K562 (cell line): ENCODE results near the gene SPEF1. TPM values are rescaled to one million over a fixed set of nuclear protein-coding genes. Genes with fewer than 3 reads are reported as not detected.

Experiments
- ATAC-seq: fragments of 200-7000 bp; cut with Tn5 transposase; 3 replicates; pipeline ENCODE4 v1.9.1; 2020; ENCODE audit warnings: moderate library complexity
- BruUV-seq: library from RNA; stranded (reverse); fragments of 400-500 nt; replicated peaks from 2 replicates; lab custom pipeline; 2021; lab: Mats Ljungman, UMichigan
- CTCF ChIA-PET: fragments of 300-600 bp; formaldehyde crosslinking; extraction: SDS; loops from one replicate; lab custom pipeline; 2021; ENCODE audit warnings: low intra/inter-chr PET ratio; lab: Yijun Ruan, JAX
- POLR2A ChIA-PET: fragments of 300-600, 350-650 bp; sonication (Branson Sonifier 250); formaldehyde crosslinking; extraction: SDS; loops from one replicate; lab custom pipeline; 2021; ENCODE audit warnings: antibody characterized with exemption, inconsistent platforms; lab: Yijun Ruan, JAX
- DNase-seq, 4 experiments: peaks; one replicate each; pipeline versions ENCODE4 v3.0.0 to v3.0.0-alpha.2; 2011 to 2018; ENCODE audit warnings: low spot score in 3 of 4, mixed read lengths in 3 of 4; ENCODE audit errors: extremely low read depth in 1 of 4
- FAIRE-seq: peaks from 2 replicates; lab custom pipeline; 2011; peaks lifted over from hg19 to GRCh38; lab: Jason Lieb, UNC
- H2AFZ ChIP-seq: 2 replicates; pipeline ENCODE4 v1.6.0; 2011; ENCODE audit warnings: low read depth, low read length, control low read depth, inconsistent platforms
- H3K27ac ChIP-seq: fragments of 200-600 bp; 3 replicates; pipeline ENCODE4 v1.8.0; 2011; ENCODE audit warnings: low read depth, mild to moderate bottlenecking, control low read depth, inconsistent platforms, low read length, moderate library complexity, mixed read lengths; ENCODE audit errors: extremely low read depth
- H3K27me3 ChIP-seq, 2 experiments: fragments of 300-600 bp in 1 of 2; 2 replicates in 1 of 2; 3 replicates in 1 of 2; pipeline versions ENCODE4 v1.6.0 to v1.8.0; 2011; ENCODE audit warnings: inconsistent platforms in 2 of 2, low read length in 2 of 2, mild to moderate bottlenecking in 1 of 2, mixed read lengths in 1 of 2, moderate library complexity in 1 of 2; ENCODE audit not compliant: control insufficient read depth in 2 of 2, insufficient read depth in 2 of 2
- H3K36me3 ChIP-seq: fragments of 300-600 bp; 3 replicates; pipeline ENCODE4 v1.8.0; 2011; ENCODE audit warnings: mild to moderate bottlenecking, low read length, inconsistent platforms; ENCODE audit not compliant: control insufficient read depth, insufficient read depth
- H3K4me1 ChIP-seq, 2 experiments: fragments of 200-600 bp in 1 of 2; replicated peaks in 1 of 2; 2 replicates in 1 of 2; 3 replicates in 1 of 2; pipeline versions ENCODE4 v1.5.1 to v1.8.0; 2011; ENCODE audit warnings: inconsistent platforms in 2 of 2, low read length in 2 of 2, mild to moderate bottlenecking in 1 of 2, mixed read lengths in 1 of 2, moderate library complexity in 1 of 2; ENCODE audit not compliant: control insufficient read depth in 2 of 2, insufficient read depth in 2 of 2
- H3K4me2 ChIP-seq: 2 replicates; pipeline ENCODE4 v1.6.1; 2011; ENCODE audit warnings: low read length, control low read depth, inconsistent platforms, mixed read lengths; ENCODE audit not compliant: insufficient read depth
- H3K4me3 ChIP-seq: fragments of 200-600 bp; sonication (generic), shearing (Covaris generic); 2 replicates; pipeline ENCODE4 v1.5.1; 2016; ENCODE audit warnings: control low read depth, inconsistent platforms
- H3K79me2 ChIP-seq: fragments of 200-600 bp; 3 replicates; pipeline ENCODE4 v1.8.0; 2011; ENCODE audit warnings: low read length, inconsistent platforms; ENCODE audit not compliant: control insufficient read depth, insufficient read depth
- H3K9ac ChIP-seq, 2 experiments: 2 replicates each; pipeline versions ENCODE4 v1.6.0 to v1.6.1; 2011; ENCODE audit warnings: low read depth in 2 of 2, low read length in 2 of 2, control low read depth in 1 of 2, inconsistent platforms in 1 of 2, mild to moderate bottlenecking in 1 of 2, mixed read lengths in 1 of 2; ENCODE audit not compliant: insufficient read depth in 1 of 2
- H3K9me1 ChIP-seq: one replicate; pipeline ENCODE4 v1.6.0; 2011; ENCODE audit warnings: inconsistent platforms, mild to moderate bottlenecking, low read length, moderate library complexity; ENCODE audit not compliant: control insufficient read depth, insufficient read depth
- H3K9me3 ChIP-seq: replicated peaks from 2 replicates; pipeline ENCODE4 v1.5.1; 2011; ENCODE audit warnings: low read depth, low read length, inconsistent platforms; ENCODE audit not compliant: control insufficient read depth, insufficient read depth
- H4K20me1 ChIP-seq: replicated peaks from 2 replicates; pipeline ENCODE4 v1.6.1; 2011; ENCODE audit warnings: low read length, inconsistent platforms, mixed read lengths; ENCODE audit not compliant: control insufficient read depth, insufficient read depth
- ATF7 ChIP-seq: fragments of 450-650 bp; IDR thresholded peaks from 2 replicates; pipeline ENCODE4 v1.7.1; 2014; ENCODE audit warnings: mild to moderate bottlenecking, moderate library complexity
- CEBPG ChIP-seq, 3 experiments: fragments of 200-800 bp in 1 of 3; sonication (Bioruptor generic) in 1 of 3; sonication (generic) in 1 of 3; formaldehyde crosslinking in 1 of 3; IDR thresholded peaks in 2 of 3; conservative IDR thresholded peaks in 1 of 3; 2 replicates each; pipeline versions ENCODE4 v1.6.1 to v1.8.0; 2016 to 2022; ENCODE audit warnings: missing compliant biosample characterization in 2 of 3, missing genetic modification characterization in 2 of 3, mild to moderate bottlenecking in 1 of 3, missing genetic modification reagents in 1 of 3
- EGR1 ChIP-seq: fragments of 450-650 bp; conservative IDR thresholded peaks from 2 replicates; pipeline ENCODE4 v1.6.1; 2017; ENCODE audit warnings: mild to moderate bottlenecking
- LEF1 ChIP-seq: fragments of 450-650 bp; IDR thresholded peaks from 2 replicates; pipeline ENCODE4 v1.6.1; 2016; ENCODE audit warnings: mild to moderate bottlenecking
- NR2F6 ChIP-seq: fragments of 450-650 bp; formaldehyde crosslinking; IDR thresholded peaks from 2 replicates; pipeline ENCODE4 v1.4.0; 2020; ENCODE audit warnings: mild to moderate bottlenecking
- TBP ChIP-seq: optimal IDR thresholded peaks from 2 replicates; pipeline ENCODE3; 2011; ENCODE audit warnings: low read depth, low read length, improper control_type of control experiment
- TRIM28 ChIP-seq: fragments of 450-650 bp; IDR thresholded peaks from 2 replicates; pipeline ENCODE4 v1.6.1; 2017
- ZNF224 ChIP-seq: sonication (generic); formaldehyde crosslinking; IDR thresholded peaks from 2 replicates; pipeline ENCODE4 v1.8.0; 2022; ENCODE audit warnings: mild to moderate bottlenecking, missing genetic modification reagents
- WGBS: fragments of 100-300 bp; shearing (Covaris generic); methylation state at CpG from one replicate; pipeline ENCODE4 v1.1.6; 2016; ENCODE audit warnings: low coverage, mixed read lengths; ENCODE audit not compliant: insufficient coverage; ENCODE audit errors: missing lambda C conversion rate; 5-methylcytosine and 5-hydroxymethylcytosine counted together
- in situ Hi-C: fragments of 300-500 bp; cut with MboI; formaldehyde crosslinking; loops from 4 replicates; pipeline ENCODE4 v1.15.0; 2018; ENCODE audit warnings: inconsistent platforms, mixed read lengths
- intact Hi-C: fragments of 100-400 bp; cut with micrococcal nuclease; formaldehyde crosslinking; loops from 2 replicates; pipeline ENCODE4 v1.14.2; 2022
- polyA plus RNA-seq, 8 experiments: library from polyadenylated mRNA; depleted of rRNA in 4 of 8; stranded (reverse) in 5 of 8; unstranded in 3 of 8; fragments of >200 nt; fragmentation: Nextera tagmentation in 2 of 8; fragmentation: Illumina TruSeq in 1 of 8; extraction: Ambion mirVana in 2 of 8; extraction: Trizol in 1 of 8; gene quantifications; 2 replicates each; pipeline versions ENCODE4 v1.2.1 to v1.2.3, GENCODE V29; 2011 to 2014; ENCODE audit warnings: inconsistent platforms in 1 of 8, missing spikeins in 1 of 8
- total RNA-seq, 7 experiments: library from RNA; depleted of rRNA in 6 of 7; stranded (reverse); fragments of >200 nt in 6 of 7; fragmentation: Illumina TruSeq in 2 of 7; extraction: Trizol in 2 of 7; gene quantifications; 2 replicates each; pipeline versions ENCODE4 v1.2.1 to v1.2.3, GENCODE V29; 2011 to 2021; ENCODE audit warnings: low replicate concordance in 1 of 7
- TF ChIP-seq, protein P1 (sequence below): fragments of 250-450 bp; sonication (Bioruptor Pico); IDR thresholded peaks from 2 replicates; pipeline ENCODE4 v1.5.0; 2021
- TF ChIP-seq, protein P2 (sequence below): sonication (generic); formaldehyde crosslinking; IDR thresholded peaks from 2 replicates; pipeline ENCODE4 v1.8.0; 2022; ENCODE audit warnings: mild to moderate bottlenecking, missing genetic modification reagents
- TF ChIP-seq, protein P3 (sequence below): sonication (generic); formaldehyde crosslinking; IDR thresholded peaks from 2 replicates; pipeline ENCODE4 v1.8.0; 2022; ENCODE audit warnings: mild to moderate bottlenecking, low read depth, missing genetic modification reagents
- TF ChIP-seq, protein P4 (sequence below): fragments of 250-450 bp; sonication (Bioruptor Pico); IDR thresholded peaks from 2 replicates; pipeline ENCODE4 v1.8.0; 2021; ENCODE audit warnings: moderate library complexity, mild to moderate bottlenecking, inconsistent platforms

SPEF1 gene
- total and polyA plus RNA-seq, 9 of the 15 experiments (the other 6 are each of a cell fraction or from before 2014, with no cell fraction given): not detected

DNA sequence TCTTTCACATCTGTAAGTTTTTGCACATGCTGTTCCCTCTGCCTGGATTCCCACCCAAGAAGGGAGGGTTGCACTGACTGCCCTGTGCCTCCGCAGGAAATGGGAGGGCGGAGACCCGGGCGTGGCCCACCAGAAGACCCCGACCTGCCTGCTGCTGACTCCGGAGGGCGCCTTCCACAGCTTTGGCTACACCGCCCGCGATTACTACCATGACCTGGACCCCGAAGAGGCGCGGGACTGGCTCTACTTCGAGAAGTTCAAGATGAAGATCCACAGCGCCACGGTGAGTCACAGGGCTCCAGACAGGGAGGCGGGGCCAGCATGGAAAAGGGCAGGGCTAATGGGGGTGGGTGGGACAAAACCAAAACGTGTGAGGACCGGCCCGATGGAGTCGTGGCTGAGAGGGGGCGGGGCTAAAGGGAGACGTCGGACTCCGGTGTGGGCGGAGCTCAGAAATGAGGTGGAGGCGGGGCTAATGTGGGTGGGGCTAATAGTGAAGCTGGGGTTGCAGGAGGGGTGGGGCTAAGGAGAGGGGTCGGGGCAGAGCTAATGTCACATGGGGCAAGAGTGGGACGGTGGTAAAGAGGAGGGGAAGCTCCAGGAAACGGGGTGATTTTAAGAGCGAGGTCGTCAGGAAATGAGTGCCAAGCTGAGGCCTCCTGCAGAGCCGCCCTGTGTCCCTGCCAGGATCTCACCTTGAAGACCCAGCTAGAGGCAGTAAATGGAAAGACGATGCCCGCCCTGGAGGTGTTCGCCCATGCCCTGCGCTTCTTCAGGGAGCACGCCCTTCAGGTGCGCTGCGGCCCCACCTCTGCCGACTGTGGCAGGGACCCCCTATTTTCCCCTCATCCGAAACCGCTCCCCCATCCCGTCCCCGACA is 36.2 kb downstream of the SPEF1 start:
- ChIA-PET POLR2A (interaction anchor here (0.5 to 0.6 kb wide), 3 partner anchors 541 to 1687 kb away, joined by 3 read pairs; no protein-coding TSS in a partner anchor), CTCF (no interaction called here)
- Histone ChIP-seq H3K79me2 (no peaks in the 10 kb centered on the region), H3K27me3 (no peaks in the 10 kb centered on the region), H3K9me3 (no peaks in the 10 kb centered on the region), H3K4me3 (peak overlapping the region; percentile 38), H3K9me1 (no peaks in the 10 kb centered on the region), H3K36me3 (no peaks in the 10 kb centered on the region), H3K4me1 (peaks cover 1 to 41% of the 10 kb centered on the region in 2 experiments; a peak in 3 of 5 replicates), H3K4me2 (peak overlapping the region; percentile 86), H4K20me1 (no peaks in the 10 kb centered on the region), H3K27ac (peak overlapping the region; percentile 27; the same call in 2 of the 3 replicates), H3K9ac (peak overlapping the region; percentile 27 to 89; a peak in 3 of 4 replicates), H2AFZ (peak overlapping the region; percentile 96)
- BruUV-seq: no TSS peak
- intact Hi-C loops: no loop called here
- 18% methylated on average over 36 of the region's 45 CpGs for WGBS
- in situ Hi-C loops: no loop called here
- FAIRE-seq (peak; percentile 85), DNase-seq (peak; percentile 95 to 97 (median 97)), ATAC-seq (peak; percentile 97)
- TF ChIP-seq ATF7 (peak; percentile 41; the same call in 1 of the 2 replicates), ZNF224 (no peak), EGR1 (0 out of 2 replicates have a peak, but pooled peaks have one; percentile 21), TRIM28 (peak; percentile 62; the same call in 1 of the 2 replicates), TBP (peak; percentile 41), LEF1 (no peak), CEBPG (CRISPR knock-in tag; IDR thresholded peaks at IDR 0.05) (no peak), CEBPG (tag; conservative IDR thresholded peaks at IDR 0.05 in 1 of 2, IDR thresholded peaks at IDR 0.05 in 1 of 2) (no peak), NR2F6 (CRISPR knock-in tag) (no peak)
- TF ChIP-seq, protein P1, sequence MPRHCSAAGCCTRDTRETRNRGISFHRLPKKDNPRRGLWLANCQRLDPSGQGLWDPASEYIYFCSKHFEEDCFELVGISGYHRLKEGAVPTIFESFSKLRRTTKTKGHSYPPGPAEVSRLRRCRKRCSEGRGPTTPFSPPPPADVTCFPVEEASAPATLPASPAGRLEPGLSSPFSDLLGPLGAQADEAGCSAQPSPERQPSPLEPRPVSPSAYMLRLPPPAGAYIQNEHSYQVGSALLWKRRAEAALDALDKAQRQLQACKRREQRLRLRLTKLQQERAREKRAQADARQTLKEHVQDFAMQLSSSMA (CRISPR knock-in tag): no peak
- TF ChIP-seq, protein P2, sequence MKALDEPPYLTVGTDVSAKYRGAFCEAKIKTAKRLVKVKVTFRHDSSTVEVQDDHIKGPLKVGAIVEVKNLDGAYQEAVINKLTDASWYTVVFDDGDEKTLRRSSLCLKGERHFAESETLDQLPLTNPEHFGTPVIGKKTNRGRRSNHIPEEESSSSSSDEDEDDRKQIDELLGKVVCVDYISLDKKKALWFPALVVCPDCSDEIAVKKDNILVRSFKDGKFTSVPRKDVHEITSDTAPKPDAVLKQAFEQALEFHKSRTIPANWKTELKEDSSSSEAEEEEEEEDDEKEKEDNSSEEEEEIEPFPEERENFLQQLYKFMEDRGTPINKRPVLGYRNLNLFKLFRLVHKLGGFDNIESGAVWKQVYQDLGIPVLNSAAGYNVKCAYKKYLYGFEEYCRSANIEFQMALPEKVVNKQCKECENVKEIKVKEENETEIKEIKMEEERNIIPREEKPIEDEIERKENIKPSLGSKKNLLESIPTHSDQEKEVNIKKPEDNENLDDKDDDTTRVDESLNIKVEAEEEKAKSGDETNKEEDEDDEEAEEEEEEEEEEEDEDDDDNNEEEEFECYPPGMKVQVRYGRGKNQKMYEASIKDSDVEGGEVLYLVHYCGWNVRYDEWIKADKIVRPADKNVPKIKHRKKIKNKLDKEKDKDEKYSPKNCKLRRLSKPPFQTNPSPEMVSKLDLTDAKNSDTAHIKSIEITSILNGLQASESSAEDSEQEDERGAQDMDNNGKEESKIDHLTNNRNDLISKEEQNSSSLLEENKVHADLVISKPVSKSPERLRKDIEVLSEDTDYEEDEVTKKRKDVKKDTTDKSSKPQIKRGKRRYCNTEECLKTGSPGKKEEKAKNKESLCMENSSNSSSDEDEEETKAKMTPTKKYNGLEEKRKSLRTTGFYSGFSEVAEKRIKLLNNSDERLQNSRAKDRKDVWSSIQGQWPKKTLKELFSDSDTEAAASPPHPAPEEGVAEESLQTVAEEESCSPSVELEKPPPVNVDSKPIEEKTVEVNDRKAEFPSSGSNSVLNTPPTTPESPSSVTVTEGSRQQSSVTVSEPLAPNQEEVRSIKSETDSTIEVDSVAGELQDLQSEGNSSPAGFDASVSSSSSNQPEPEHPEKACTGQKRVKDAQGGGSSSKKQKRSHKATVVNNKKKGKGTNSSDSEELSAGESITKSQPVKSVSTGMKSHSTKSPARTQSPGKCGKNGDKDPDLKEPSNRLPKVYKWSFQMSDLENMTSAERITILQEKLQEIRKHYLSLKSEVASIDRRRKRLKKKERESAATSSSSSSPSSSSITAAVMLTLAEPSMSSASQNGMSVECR: peak; percentile 42; the same call in 1 of the 2 replicates
- TF ChIP-seq, protein P3, sequence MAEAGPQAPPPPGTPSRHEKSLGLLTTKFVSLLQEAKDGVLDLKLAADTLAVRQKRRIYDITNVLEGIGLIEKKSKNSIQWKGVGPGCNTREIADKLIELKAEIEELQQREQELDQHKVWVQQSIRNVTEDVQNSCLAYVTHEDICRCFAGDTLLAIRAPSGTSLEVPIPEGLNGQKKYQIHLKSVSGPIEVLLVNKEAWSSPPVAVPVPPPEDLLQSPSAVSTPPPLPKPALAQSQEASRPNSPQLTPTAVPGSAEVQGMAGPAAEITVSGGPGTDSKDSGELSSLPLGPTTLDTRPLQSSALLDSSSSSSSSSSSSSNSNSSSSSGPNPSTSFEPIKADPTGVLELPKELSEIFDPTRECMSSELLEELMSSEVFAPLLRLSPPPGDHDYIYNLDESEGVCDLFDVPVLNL (CRISPR knock-in tag): no peak
- TF ChIP-seq, protein P4, sequence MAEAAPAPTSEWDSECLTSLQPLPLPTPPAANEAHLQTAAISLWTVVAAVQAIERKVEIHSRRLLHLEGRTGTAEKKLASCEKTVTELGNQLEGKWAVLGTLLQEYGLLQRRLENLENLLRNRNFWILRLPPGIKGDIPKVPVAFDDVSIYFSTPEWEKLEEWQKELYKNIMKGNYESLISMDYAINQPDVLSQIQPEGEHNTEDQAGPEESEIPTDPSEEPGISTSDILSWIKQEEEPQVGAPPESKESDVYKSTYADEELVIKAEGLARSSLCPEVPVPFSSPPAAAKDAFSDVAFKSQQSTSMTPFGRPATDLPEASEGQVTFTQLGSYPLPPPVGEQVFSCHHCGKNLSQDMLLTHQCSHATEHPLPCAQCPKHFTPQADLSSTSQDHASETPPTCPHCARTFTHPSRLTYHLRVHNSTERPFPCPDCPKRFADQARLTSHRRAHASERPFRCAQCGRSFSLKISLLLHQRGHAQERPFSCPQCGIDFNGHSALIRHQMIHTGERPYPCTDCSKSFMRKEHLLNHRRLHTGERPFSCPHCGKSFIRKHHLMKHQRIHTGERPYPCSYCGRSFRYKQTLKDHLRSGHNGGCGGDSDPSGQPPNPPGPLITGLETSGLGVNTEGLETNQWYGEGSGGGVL (CRISPR knock-in tag): no peak
